Myometrial cell (primary cell): ENCODE data around the gene BMPR1B. TPM values are rescaled to one million over a fixed set of nuclear protein-coding genes. Genes with fewer than 3 reads are reported as not detected.

Experiments
- total RNA-seq: library from RNA; depleted of rRNA; stranded (reverse); fragments of >200 nt; gene quantifications from 2 replicates; pipeline ENCODE4 v1.2.3, GENCODE V29; 2015

Gene BMPR1B
- total RNA-seq: 0.29 TPM in 1 of 2 replicates, not detected in the other

GRCh38 chr4:94757192-94758140 lies at the start of gene BMPR1B:
Gene BMPR1B, plus strand, starts transcription at chr4:94757955. Its CDS starts 346,470 bp downstream, at chr4:95104425.

